HG03064 (cell line): ENCODE measurements around the gene SHANK1.

Experiments used
- ATAC-seq: cut with Tn5 transposase; IDR thresholded peaks from one replicate; pipeline ENCODE4 v1.9.1; 2021; ENCODE audit warnings: low read depth; ENCODE audit not compliant: unreplicated experiment

Gene SHANK1

DNA sequence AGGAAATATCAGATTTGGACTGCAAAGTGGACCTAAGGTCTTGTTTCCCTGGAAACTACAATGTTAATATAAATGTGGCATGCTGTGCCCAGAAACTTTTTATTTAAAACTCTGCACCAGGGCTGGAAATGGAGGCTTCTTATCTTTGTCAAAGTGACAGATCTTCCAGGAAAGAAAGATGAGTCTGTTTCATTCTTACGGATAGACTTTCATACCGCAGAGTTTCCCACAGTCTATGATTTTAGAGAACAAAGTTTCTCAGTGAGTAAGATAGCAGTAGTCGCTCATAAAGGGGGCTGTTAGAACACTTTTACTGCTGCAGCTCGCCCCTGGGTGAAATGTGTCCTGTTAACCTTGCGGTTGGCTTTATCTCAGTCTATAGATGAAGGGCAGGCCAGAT, 10.3 kb upstream of the SHANK1 start:
- ATAC-seq, result no peak

DNA sequence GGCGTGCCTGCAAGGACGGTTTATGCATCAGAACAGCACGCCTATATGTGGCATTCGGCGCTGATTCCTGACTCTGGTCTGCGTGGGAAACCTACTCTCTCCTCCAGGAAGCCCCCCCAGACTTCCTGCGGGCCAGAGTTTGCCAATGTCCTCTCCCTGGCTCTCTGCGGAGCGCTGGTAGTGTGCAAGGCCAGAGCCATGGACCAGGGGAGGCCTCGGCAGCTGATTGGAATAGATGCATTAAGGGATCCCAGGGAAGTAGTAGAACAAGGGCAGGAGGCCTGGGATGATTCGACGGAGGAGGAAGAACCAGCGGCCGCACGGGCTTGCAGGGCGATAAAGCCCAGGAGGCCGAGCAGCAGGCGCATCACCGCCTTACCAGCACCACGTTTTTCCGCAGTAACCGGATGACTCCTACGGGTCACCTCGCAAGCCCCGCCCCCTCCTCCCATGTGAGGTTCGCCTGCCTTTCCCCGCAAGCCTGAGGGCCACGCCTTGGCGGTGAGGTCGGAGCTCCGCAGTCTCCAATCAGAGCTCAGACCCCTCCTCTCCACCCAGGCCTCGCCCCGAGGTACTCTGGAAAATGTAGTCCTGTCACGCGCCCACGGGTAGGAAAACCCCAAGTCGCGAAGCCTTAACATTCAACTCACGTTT, 8.6 kb upstream of the SHANK1 start:
- ATAC-seq, result no peak

DNA sequence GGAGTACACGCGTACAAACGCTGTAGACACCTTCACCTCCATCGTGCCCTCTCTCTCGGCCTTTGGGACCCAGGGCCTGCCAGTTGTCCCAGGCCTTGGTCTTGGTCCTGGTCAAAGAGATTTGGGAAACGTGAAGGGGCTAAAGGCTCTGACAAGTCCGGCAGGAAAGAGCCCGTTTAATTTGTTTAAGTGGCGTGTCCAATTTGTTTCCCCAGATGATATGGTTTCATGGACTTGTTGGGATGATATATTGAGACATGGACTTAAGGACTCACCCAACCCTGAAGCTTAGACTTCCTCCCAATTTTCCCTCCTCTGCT, 6.3 kb upstream of the SHANK1 start:
- ATAC-seq, result no peak

DNA sequence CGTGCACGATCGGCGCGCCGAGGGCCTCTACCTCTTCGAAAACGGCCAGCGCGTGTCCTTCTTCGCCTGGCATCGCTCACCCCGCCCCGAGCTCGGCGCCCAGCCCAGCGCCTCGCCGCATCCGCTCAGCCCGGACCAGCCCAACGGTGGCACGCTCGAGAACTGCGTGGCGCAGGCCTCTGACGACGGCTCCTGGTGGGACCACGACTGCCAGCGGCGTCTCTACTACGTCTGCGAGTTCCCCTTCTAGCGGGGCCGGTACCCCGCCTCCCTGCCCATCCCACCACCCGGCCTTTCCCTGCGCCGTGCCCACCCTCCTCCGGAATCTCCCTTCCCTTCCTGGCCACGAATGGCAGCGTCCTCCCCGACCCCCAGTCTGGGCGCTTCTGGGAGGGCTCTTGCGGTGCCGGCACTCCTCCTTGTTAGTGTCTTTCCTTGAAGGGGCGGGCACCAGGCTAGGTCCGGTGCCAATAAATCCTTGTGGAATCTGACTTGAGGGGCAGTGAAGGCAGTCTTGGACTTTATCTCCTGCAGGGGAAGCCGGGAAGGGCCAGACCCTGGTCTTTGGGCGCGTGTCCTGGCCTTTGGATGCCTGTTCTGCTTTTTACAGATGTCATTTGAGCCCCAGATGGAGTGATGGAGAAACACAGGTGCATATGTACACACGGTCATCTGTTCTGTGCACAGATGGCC, 5.8 kb upstream of the SHANK1 start:
- ATAC-seq, result peak; percentile 8

DNA sequence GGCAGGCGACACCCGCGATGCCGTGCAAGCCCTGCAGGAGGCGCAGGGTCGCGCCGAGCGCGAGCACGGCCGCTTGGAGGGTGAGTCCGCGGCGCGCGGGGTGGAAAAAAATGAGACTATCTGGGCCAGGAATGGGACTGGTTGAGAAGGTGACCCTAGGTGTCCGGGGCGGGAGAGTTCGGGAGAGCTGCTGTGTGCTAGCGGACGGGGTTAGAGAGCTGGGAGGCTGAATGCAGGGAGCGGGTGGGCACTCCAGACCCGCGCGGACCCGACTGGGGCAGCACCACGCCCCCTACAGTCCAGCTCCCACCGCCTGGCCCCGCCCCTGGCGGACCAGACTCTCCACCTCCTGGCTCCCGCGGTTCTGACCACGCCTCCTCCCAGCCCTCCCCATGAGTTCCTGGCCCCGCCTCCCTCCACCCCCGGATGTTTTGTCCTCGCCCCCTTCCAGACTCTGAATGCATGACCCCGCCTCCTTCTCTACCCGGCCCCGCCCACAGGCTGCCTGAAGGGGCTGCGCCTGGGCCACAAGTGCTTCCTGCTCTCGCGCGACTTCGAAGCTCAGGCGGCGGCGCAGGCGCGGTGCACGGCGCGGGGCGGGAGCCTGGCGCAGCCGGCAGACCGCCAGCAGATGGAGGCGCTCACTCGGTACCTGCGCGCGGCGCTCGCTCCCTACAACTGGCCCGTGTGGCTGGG, 5.1 kb upstream of the SHANK1 start:
- ATAC-seq, result peak; percentile 66

DNA sequence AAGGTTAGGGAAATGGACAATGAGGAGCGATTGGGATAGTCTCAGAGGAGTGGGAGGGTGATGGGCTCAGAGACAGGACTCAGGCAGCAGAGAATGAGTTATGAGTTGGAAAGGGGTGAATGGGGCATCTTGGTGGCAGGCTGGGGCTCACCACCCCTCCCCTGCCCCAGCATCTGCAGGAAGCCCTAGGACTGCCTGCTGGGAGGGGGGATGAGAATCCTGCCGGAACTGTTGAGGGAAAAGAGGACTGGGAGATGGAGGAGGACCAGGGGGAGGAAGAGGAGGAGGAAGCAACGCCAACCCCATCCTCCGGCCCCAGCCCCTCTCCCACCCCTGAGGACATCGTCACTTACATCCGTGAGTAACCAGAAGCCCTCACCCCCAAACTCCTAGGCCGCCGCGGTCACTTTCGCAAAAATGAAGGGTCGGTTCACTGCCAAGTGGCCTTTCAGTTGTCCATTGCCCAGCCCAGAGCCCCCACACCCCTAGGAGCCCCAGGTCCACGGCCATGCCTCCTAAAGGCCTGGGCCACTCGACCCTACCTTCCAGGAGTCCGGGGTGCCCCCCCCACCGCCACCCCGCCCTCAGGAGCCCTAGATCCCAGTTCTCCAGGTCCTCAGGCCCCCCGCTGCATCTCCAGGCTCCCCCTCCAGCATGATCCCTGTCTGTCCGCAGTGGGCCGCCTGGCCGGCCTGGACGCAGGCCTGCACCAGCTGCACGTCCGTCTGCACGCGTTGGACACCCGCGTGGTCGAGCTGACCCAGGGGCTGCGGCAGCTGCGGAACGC, 4.3 kb upstream of the SHANK1 start:
- ATAC-seq, result no peak

DNA sequence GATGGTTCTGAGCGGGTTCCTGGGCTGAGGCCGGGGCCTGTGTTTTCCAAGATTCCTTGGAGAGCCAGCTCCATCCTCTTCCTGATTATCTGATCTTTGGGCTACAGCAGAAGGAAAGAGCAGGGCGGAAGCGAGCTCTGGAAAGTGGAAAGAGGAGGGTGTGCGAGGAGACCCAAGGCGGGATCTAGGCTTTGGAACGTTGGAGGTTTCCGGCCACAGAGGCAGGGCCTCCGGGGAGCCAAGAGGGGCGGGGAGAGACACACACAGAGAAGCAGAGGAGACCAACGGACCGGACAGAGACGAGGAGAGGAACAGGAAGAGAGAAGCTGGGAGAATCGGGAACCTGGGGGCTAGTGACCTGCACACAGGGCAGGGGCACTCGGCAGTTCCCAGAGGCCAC, 3.5 kb upstream of the SHANK1 start, which contains the start of gene CLEC11A:
Gene CLEC11A (plus strand): TSS at position 296 of the 400 bp plus-strand sequence. CDS start 162 bp downstream, outside the sequence.
- no peak for ATAC-seq

DNA sequence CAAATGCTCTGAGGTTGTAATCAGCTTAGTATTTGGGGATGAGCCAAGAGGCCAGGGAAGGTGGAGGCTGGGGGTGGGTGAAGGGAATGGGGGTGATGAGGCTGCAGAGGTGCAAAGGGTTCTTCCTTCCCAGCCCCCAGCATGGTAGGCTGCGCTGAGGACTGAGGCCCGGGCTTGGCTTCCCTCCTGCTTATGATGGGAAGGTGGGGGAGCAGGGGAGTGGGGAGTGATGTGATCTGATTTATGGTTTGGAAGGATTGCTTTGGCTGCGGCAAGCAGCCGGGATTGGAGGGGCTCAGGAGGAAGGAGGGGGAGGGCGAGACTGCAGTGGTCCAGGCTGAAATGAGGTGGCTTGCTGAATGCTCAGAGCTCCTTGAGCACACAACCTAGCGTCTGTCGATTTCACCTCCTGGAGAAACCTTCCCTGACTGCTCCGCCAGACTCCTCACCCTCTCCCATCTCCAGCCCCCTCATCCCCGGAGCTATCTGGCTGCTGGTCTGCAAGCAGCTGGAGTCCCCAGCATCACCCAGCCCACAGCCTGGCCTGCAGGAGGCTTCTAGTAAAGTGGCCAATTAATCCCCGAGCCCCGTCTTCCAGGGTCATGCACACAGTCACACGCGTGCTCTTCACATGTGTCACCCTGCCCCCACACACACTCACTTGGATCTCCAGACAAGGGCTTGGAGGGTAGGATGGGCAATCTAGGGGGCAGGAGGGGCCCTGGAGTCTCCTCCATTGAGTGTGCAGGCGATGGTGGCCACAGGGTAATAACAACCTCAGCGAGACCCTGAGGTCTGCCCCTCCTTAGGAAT, 2.8 kb upstream of the SHANK1 start:
- no peak for ATAC-seq

DNA sequence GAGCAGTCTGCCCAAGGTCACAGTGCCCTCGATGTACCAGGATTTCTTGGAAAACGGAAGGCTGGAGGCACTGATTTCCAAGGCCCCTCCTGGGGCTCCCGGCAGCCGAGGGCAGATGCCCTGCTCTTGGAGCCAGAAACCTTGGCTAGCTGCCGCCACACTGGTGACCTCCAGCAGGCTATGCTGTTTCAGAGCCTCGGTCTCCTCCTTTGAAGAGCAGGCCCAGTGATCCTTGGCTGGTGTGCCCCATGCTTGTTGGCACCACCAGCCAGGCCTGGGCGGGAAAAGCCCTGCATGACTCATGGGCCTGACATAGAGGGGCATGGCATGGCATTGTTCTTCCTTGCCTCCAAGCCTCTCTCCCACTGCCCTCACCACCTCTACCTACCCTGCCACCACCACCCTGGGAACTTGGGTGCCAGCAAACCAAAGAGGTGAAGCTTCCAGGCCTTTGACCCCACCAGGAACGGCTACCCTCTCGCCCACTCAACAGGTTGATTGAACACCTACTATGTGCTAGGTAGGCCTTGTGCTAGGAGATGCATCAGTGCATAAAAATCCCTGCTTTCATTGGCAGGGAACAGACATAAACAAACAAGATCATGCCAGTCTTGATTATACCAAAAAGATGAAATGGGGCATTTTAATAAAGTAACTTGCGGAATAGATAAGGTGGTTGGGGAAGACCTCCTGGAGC, 2.0 kb upstream of the SHANK1 start:
- no peak for ATAC-seq

DNA sequence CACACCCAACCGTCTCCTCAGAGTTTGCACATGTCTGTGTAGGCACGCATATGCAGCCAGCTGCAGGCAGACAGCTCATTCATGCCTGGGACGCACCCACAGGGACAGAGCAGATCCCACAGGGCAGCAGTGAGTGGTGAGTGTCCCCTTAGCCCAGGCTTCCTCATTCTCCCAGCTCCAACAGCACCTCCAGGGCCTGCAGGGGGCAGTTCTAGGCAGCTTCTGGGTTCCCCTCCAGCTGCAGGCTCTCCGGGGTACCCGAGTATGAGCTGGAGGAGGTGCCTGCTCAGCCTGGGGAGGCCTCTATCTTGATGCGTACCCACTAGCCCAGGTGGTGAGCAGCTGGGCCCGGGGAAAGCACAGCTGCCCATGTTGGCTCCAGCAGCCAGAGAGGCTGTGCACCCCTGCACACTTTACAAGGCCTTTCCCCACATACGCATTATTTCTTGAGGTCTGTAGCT, 1.3 kb upstream of the SHANK1 start:
- ATAC-seq, result no peak

DNA sequence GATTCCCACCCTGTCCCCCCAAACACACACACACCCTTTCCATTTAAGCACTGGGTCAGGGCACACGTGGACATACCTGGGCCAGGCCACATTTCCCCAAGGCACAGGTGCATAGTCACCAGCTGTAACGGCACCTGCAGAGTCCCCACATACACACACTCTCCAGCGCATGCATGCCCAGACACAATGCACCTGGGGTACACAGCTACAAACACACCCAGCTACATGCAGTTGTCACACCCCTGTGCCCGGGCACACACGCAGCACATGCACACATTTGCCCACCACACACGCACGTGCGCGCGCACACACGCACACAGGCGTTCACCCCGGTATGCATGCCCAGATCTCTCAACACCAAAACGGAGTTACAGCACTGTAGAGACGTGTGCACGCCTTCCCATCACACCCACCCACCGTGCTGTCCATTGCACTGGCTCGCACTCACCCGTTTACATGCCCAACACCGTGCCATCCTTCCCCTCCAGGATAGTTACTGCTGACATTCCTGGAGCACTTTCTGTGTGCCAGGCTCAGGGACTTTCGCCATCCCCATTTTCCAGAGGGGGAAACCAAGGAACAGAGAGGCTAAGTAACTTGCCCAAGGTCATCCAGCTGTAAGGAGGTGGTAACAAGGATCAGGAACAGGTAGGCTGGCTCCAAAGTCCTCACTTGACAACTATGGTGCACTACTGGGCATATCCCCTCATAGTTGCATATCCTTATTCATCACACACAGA, 749 bp upstream of the SHANK1 start:
- ATAC-seq, result no peak

DNA sequence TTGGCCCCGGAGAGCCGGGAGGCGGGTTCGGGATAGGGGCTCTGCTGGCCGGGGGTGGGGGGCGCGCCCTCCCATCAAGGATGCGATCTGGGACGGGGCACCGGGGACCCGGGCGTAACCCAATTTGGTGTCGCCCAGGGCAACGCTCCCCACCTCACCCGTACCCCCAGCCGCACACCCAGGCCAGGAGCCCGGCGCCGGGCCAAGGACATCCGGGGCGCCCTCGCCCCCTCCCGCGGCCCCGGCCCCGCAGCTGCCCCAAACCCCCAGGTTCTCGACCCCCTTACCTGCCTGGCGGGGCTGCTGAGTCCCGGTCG, 525 bp downstream of the SHANK1 start:
- no peak for ATAC-seq

DNA sequence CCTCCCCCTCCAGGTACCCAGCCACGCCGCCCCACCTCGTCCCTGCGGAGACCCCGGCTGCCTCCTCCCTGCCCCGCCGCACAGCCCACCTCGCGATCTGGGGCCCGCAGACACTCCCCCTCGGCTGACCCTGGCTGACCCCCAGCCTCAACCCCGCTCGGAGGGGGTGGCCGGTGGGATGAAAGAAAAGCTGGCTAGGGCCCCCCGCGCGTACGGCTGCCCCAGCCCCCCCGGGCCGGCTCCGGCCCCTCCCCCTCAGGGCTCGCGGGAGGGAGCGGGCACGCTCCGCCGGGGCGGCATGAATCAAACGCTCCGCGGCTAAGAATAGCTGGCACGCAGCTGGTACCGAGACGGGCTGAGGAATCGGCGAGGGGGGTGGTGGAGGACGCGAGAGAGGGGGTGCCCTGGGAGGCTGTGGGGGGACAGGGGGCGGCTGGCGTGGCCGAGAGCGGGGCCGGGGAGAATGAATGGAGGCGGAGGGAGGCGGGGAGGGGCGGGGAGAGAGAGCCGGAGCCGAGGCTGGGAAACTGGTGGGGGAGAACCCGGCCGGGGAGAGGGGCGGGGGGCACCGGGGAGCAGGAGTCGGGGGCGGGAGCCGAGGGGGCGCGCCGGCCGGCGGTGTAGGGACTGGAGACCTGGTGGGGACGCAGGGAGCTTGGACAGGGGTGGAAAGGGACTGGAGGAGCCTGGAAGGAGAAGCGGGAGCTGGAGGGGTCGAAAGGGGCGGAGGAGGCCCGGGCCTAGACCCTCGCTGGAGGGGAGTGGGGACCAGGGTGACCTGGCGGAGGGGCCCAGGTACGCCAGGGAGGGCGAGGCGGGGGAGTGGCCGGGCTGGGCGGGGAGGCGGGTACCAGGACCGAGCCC, 1.1 kb downstream of the SHANK1 start:
- no peak for ATAC-seq

DNA sequence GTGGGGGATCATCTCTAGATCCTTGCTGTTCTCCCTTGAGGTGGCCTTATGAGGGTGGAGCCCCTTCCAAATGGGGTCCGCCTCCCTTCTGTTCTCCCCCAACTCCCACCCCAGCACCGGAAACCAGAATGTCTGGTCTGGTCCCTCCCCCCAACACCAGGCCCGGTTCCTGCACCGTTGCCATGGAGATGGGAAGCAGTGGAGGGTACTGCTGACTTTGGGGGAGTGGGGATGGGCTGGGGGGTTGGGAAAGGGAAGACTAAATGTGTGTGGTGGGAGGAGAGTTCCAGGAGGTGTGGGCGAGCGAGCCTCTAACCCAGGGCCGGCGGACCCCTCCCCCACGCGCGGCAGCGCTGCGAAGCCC, 1.7 kb downstream of the SHANK1 start:
- no peak for ATAC-seq

DNA sequence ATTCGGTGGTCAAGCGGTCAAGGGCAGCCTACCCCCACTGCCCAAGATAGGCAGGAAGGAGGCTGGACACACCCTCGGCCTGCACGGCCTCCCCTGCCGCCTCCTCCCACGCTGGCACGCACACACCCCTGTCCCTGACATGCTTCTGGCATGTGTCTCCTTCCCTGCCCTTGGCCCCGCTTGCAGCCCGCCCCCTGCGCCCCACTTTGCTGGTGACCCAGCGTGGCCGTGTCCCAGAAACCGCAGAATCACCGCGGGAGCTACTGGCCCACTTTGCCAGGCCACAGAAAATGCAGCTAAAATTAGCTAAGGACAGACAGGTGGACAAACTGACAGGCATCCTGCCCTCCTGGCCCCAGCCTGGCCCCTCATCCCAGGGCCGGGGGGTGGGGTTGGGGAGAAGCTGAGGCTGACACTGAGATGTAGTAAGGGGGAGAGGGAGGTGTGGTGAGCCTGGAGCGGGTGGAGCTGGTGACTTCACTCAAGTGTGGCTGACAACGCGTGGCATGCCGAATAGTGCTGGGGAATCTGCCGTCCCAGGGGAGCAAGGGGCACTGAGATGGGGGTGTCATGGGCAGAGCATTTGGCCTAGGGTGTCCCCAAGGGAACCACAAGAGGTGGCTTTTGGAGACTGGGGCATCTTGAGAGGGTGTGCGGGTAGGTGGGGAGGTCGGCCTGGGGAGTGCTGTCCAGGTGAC, 2.4 kb downstream of the SHANK1 start:
- ATAC-seq, result no peak

DNA sequence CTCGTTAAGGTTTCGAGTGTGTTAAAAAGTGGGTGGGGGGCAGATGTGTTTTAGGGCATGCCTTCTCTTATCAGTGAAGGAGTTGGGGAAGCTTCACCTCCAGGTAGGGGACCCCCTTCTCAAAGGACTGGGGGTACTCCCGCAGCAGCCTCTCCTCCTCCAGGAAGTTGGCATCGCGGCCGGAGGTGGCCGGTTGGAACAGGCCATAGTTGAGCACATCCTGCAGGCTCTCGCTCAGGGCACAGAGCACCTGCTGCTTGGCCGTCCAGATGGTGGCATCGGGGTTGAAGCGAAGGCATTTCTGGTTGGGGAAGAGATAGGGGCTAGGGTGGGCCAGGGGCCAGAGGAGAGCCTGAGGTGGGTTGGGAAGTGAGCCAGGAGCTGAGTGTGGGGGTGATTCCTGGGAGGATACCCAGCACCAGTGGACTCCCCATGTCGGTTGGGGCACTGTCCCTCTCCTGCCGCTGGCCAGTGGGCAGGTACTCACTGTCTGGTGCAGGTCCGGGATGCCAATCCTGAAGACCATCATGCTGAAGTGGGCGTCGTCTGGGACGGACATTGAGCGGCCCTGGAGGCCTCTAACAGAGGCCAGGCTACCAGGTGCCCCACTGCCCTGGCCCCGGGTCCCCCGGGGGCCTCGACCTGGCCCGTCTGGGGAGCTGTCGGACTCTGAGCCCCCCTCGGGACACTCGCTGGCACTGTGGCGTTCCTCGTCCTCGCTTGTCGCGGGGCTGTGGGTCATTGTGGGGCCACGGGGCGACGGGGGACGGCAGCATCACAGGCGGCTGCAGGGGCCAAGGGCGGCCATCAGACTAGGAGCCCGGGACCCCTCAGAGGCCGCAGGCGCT, 3.2 kb downstream of the SHANK1 start:
- ATAC-seq, result no peak
